SK-N-SH (cell line): ENCODE data around the gene LGI4. TPM values are rescaled to one million over a fixed set of nuclear protein-coding genes. Genes with fewer than 3 reads are reported as not detected.

ENCODE experiments used
- CTCF ChIA-PET: fragments of 300-600, 350-600 bp; formaldehyde crosslinking; extraction: SDS; loops from one replicate; lab custom pipeline; 2021; lab: Yijun Ruan, JAX
- POLR2A ChIA-PET: fragments of 350-600 bp; sonication (Branson Sonifier 250); formaldehyde crosslinking; extraction: SDS; loops from one replicate; lab custom pipeline; 2020; ENCODE audit warnings: antibody characterized with exemption, inconsistent platforms; lab: Yijun Ruan, JAX
- DNase-seq: peaks from one replicate; pipeline ENCODE4 v3.0.0; 2012
- H2AFZ ChIP-seq: fragments of 200-600 bp; sonication (generic); 2 replicates; pipeline ENCODE4 v1.8.1; 2016; ENCODE audit warnings: antibody characterized with exemption, mild to moderate bottlenecking, low read depth
- H3F3A ChIP-seq: fragments of 200-600 bp; sonication (generic); replicated peaks from 2 replicates; pipeline ENCODE3; 2016; ENCODE audit warnings: antibody characterized with exemption, mild to moderate bottlenecking; ENCODE audit not compliant: insufficient read depth
- H3K27ac ChIP-seq, 2 experiments: fragments of 200-500 bp in 1 of 2; fragments of 200-600 bp in 1 of 2; sonication (Bioruptor generic) in 1 of 2; sonication (generic), shearing (Covaris generic) in 1 of 2; 2 replicates each; pipeline versions ENCODE4 v1.5.1 to v1.6.1; 2014 to 2016; ENCODE audit warnings: low read depth in 2 of 2, inconsistent platforms in 1 of 2, low read length in 1 of 2, mild to moderate bottlenecking in 1 of 2, mixed read lengths in 1 of 2
- H3K27me3 ChIP-seq: fragments of 200-600 bp; sonication (generic), shearing (Covaris generic); 2 replicates; pipeline ENCODE4 v1.6.1; 2016; ENCODE audit warnings: mixed run types; ENCODE audit not compliant: insufficient read depth
- H3K36me3 ChIP-seq, 2 experiments: fragments of 200-500 bp in 1 of 2; fragments of 200-600 bp in 1 of 2; sonication (Bioruptor generic) in 1 of 2; sonication (generic) in 1 of 2; replicated peaks in 1 of 2; 2 replicates each; pipeline versions ENCODE3 to v1.5.1; 2014 to 2016; ENCODE audit warnings: low read length in 1 of 2, mild to moderate bottlenecking in 1 of 2; ENCODE audit not compliant: insufficient read depth in 2 of 2, control insufficient read depth in 1 of 2
- H3K4me1 ChIP-seq, 2 experiments: fragments of 200-500 bp in 1 of 2; fragments of 200-600 bp in 1 of 2; sonication (Bioruptor generic) in 1 of 2; sonication (generic), shearing (Covaris generic) in 1 of 2; 2 replicates each; pipeline versions ENCODE4 v1.5.1 to v1.6.1; 2014 to 2016; ENCODE audit warnings: low read depth in 1 of 2, low read length in 1 of 2, mixed run types in 1 of 2; ENCODE audit not compliant: insufficient read depth in 2 of 2, control insufficient read depth in 1 of 2
- H3K4me2 ChIP-seq: fragments of 200-600 bp; sonication (generic), shearing (Covaris generic); 2 replicates; pipeline ENCODE4 v1.6.1; 2017; ENCODE audit warnings: mixed run types
- H3K4me3 ChIP-seq, 2 experiments: fragments of 200-500 bp in 1 of 2; fragments of 200-600 bp in 1 of 2; sonication (Bioruptor generic) in 1 of 2; sonication (generic), shearing (Covaris generic) in 1 of 2; 2 replicates each; pipeline versions ENCODE4 v1.5.1 to v1.8.1; 2014 to 2016; ENCODE audit warnings: low read depth in 2 of 2, inconsistent platforms in 1 of 2, low read length in 1 of 2, mild to moderate bottlenecking in 1 of 2, mixed read lengths in 1 of 2, moderate library complexity in 1 of 2
- H3K79me2 ChIP-seq: fragments of 200-600 bp; sonication (generic); 2 replicates; pipeline ENCODE4 v1.8.1; 2017; ENCODE audit warnings: mild to moderate bottlenecking; ENCODE audit not compliant: insufficient read depth
- H3K9ac ChIP-seq: fragments of 200-600 bp; sonication (generic); 2 replicates; pipeline ENCODE4 v1.6.1; 2017; ENCODE audit warnings: mixed run types
- H3K9me2 ChIP-seq: fragments of 200-600 bp; sonication (generic); 2 replicates; pipeline ENCODE4 v1.6.1; 2017; ENCODE audit warnings: mixed run types
- H3K9me3 ChIP-seq: fragments of 200-600 bp; sonication (generic); 2 replicates; pipeline ENCODE4 v1.6.1; 2017; ENCODE audit warnings: mixed run types, mild to moderate bottlenecking, moderate library complexity
- H4K20me1 ChIP-seq: fragments of 200-600 bp; sonication (generic); 2 replicates; pipeline ENCODE4 v1.6.1; 2017; ENCODE audit warnings: mild to moderate bottlenecking, mixed run types; ENCODE audit not compliant: insufficient read depth
- CHD2 ChIP-seq: fragments of 150-350 bp; IDR thresholded peaks from 2 replicates; pipeline ENCODE4 v1.6.1; 2018; ENCODE audit warnings: low read length; ENCODE audit not compliant: partially characterized antibody
- FOXJ3 ChIP-seq: sonication (generic); formaldehyde crosslinking; IDR thresholded peaks from 2 replicates; pipeline ENCODE4 v1.5.1; 2020; ENCODE audit warnings: mild to moderate bottlenecking, missing genetic modification reagents
- GABPA ChIP-seq: IDR thresholded peaks from 2 replicates; pipeline ENCODE4 v1.4.0; 2012; ENCODE audit warnings: low read depth, mild to moderate bottlenecking
- MEF2A ChIP-seq: IDR thresholded peaks from 2 replicates; pipeline ENCODE4 v1.4.0; 2012; ENCODE audit warnings: low read depth, borderline replicate concordance
- RAD21 ChIP-seq: IDR thresholded peaks from 2 replicates; pipeline ENCODE4 v1.6.1; 2012; ENCODE audit warnings: mild to moderate bottlenecking, low read length
- SMC3 ChIP-seq: IDR thresholded peaks from 2 replicates; pipeline ENCODE4 v1.6.1; 2012; ENCODE audit warnings: low read depth, low read length, improper control_type of control experiment
- WGBS: methylation state at CpG from one replicate; pipeline ENCODE4 v1.1.6; 2017; ENCODE audit warnings: low lambda C conversion rate; 5-methylcytosine and 5-hydroxymethylcytosine counted together
- polyA plus RNA-seq, 3 experiments: library from polyadenylated mRNA; depleted of rRNA; stranded (reverse); fragments of >200 nt; gene quantifications; 2 replicates each; pipeline ENCODE4 v1.2.3, GENCODE V29; 2012
- TF ChIP-seq, protein P1 (sequence below): fragments of 200-600 bp; sonication (generic); IDR thresholded peaks from 2 replicates; pipeline ENCODE4 v1.6.1; 2017; ENCODE audit warnings: antibody characterized with exemption, mild to moderate bottlenecking, moderate library complexity
- TF ChIP-seq, protein P2 (sequence below): fragments of 150-350 bp; IDR thresholded peaks from 2 replicates; pipeline ENCODE4 v1.6.1; 2016; ENCODE audit warnings: mild to moderate bottlenecking, low read depth, low read length

The LGI4 gene
- polyA plus RNA-seq, 1 of the 3 experiments (the other 2 are of a cell fraction): 0.05 TPM

DNA sequence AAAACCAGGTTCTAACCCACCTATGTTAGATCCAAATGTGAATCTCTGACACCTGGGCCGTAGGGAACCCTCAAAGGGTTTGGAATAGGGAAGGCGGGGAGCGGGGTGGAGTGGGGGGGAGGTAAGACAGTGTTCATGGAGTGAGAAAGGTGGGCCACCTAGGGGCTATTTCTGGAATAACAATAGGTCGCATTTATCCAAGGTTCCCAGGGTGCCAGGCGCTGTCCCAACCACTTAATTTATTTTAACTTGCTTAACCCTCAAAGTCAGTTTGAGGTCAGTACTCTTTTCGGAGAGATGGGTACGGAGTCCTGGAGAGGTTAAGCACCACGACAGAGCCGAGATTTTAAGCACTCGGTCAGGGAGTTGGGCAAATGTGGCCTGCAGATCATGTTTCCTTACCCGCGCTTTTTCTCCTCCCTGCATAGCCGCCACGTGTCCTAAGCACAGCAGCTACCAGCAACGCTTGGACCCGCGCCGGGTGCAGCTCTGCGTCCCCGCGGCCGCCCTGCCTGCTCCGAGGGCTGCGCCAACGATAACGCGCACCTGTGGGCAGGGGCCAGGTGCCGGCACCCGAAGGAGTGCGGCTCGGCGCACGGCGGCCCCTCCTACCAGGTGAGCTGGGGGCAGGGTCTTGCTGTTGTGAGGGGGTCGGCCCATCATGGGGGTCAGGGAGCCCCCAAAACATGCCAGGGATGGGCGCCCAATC is 44.2 kb downstream of the LGI4 start:
- H3K4me1 ChIP-seq: peaks cover 10 to 15% of the 10 kb centered on the region in 2 experiments; a peak in 2 of 4 replicates
- H3K27ac ChIP-seq: no peak overlapping the region
- no peaks in the 10 kb centered on the region for H3K9me2 ChIP-seq
- H3K9me3 ChIP-seq: no peaks in the 10 kb centered on the region
- 44% methylated on average over 36 of the region's 36 CpGs for WGBS
- H3K79me2 ChIP-seq: no peaks in the 10 kb centered on the region
- TF ChIP-seq, protein P1, sequence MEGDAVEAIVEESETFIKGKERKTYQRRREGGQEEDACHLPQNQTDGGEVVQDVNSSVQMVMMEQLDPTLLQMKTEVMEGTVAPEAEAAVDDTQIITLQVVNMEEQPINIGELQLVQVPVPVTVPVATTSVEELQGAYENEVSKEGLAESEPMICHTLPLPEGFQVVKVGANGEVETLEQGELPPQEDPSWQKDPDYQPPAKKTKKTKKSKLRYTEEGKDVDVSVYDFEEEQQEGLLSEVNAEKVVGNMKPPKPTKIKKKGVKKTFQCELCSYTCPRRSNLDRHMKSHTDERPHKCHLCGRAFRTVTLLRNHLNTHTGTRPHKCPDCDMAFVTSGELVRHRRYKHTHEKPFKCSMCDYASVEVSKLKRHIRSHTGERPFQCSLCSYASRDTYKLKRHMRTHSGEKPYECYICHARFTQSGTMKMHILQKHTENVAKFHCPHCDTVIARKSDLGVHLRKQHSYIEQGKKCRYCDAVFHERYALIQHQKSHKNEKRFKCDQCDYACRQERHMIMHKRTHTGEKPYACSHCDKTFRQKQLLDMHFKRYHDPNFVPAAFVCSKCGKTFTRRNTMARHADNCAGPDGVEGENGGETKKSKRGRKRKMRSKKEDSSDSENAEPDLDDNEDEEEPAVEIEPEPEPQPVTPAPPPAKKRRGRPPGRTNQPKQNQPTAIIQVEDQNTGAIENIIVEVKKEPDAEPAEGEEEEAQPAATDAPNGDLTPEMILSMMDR: peak; percentile 68
- TF ChIP-seq SMC3 (peak; percentile 49), FOXJ3 (CRISPR knock-in tag) (no peak), RAD21 (peak; percentile 71)
- TF ChIP-seq, protein P2, sequence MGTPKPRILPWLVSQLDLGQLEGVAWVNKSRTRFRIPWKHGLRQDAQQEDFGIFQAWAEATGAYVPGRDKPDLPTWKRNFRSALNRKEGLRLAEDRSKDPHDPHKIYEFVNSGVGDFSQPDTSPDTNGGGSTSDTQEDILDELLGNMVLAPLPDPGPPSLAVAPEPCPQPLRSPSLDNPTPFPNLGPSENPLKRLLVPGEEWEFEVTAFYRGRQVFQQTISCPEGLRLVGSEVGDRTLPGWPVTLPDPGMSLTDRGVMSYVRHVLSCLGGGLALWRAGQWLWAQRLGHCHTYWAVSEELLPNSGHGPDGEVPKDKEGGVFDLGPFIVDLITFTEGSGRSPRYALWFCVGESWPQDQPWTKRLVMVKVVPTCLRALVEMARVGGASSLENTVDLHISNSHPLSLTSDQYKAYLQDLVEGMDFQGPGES: no peak
- DNase-seq: peak; percentile 90
- H4K20me1 ChIP-seq: no peaks in the 10 kb centered on the region
- H2AFZ ChIP-seq: no peak overlapping the region
- ChIA-PET POLR2A (no interaction called here), CTCF (interaction anchor here (0.7 to 5.0 kb wide), 17 partner anchors 10 to 118 kb away, joined by 3 to 49 read pairs (median 7); partner anchors contain the start of genes FXYD3 and LGI4)
- no peaks in the 10 kb centered on the region for H3F3A ChIP-seq
- H3K27me3 ChIP-seq: no peaks in the 10 kb centered on the region
- H3K4me3 ChIP-seq: no peak overlapping the region
- H3K36me3 ChIP-seq: no peaks in the 10 kb centered on the region
- H3K4me2 ChIP-seq: no peak overlapping the region
- no peak overlapping the region for H3K9ac ChIP-seq

- H2AFZ ChIP-seq: no peak overlapping the region
- no peak overlapping the region for H3K9ac ChIP-seq
- H4K20me1 ChIP-seq: no peaks in the 10 kb centered on the region
- ChIA-PET CTCF (interaction anchor here (0.7 to 5.0 kb wide), 12 partner anchors 9 to 67 kb away, joined by 3 to 49 read pairs (median 6); partner anchors contain the start of genes FXYD3 and LGI4), POLR2A (no interaction called here)
- no peaks in the 10 kb centered on the region for H3K36me3 ChIP-seq
- peaks cover 10 to 15% of the 10 kb centered on the region in 2 experiments; a peak in 2 of 4 replicates for H3K4me1 ChIP-seq
- no peaks in the 10 kb centered on the region for H3K79me2 ChIP-seq
- no peaks in the 10 kb centered on the region for H3F3A ChIP-seq
- H3K9me2 ChIP-seq: no peaks in the 10 kb centered on the region
- H3K27ac ChIP-seq: no peak overlapping the region
- no peaks in the 10 kb centered on the region for H3K9me3 ChIP-seq
- no peak overlapping the region for H3K4me3 ChIP-seq
- TF ChIP-seq CHD2 (no peak), MEF2A (no peak), GABPA (no peak)
- 42% methylated on average over 9 of the region's 9 CpGs for WGBS
- DNase-seq: no peak
- H3K27me3 ChIP-seq: no peaks in the 10 kb centered on the region
- no peak overlapping the region for H3K4me2 ChIP-seq
These were observed 44.7 kb downstream of the LGI4 start for GRCh38 chr19:35090160-35090505.
